ENCODE results near the gene HCFC1R1.

GRCh38 chr16:3008690-3009037 lies 15.1 kb downstream of the HCFC1R1 start:
- TF ChIP-seq SIN3A (IDR thresholded peaks at IDR 0.05; ENCODE audit: borderline replicate concordance, low read depth, low read length) (no peak), MAX (IDR thresholded peaks at IDR 0.05; ENCODE audit: low read depth) (no peak), CTCF (IDR thresholded peaks at IDR 0.05) (no peak), REST (IDR thresholded peaks at IDR 0.05; ENCODE audit: low read depth, low read length) (no peak), POLR2AphosphoS5 (IDR thresholded peaks at IDR 0.05; ENCODE audit: low read depth, low read length) (no peak), IRF3 (IDR thresholded peaks at IDR 0.05; ENCODE audit: low read depth, low read length) (no peak), ZBTB33 (IDR thresholded peaks at IDR 0.05; ENCODE audit: borderline replicate concordance, low read depth) (no peak), GABPA (IDR thresholded peaks at IDR 0.05; ENCODE audit: low read depth) (no peak), USF2 (IDR thresholded peaks at IDR 0.05; ENCODE audit: borderline replicate concordance, low read depth, low read length) (no peak), USF1 (IDR thresholded peaks at IDR 0.05; ENCODE audit: borderline replicate concordance, low read depth) (no peak), RXRA (IDR thresholded peaks at IDR 0.05; ENCODE audit: borderline replicate concordance, low read depth) (no peak), NRF1 (IDR thresholded peaks at IDR 0.05; ENCODE audit: low read depth, low read length) (no peak), MXI1 (IDR thresholded peaks at IDR 0.05; ENCODE audit: low read depth, low read length) (no peak), RFX5 (IDR thresholded peaks at IDR 0.05; ENCODE audit: low read length) (no peak)
